HepG2 (cell line): ENCODE measurements around the gene PMM2. TPM values are rescaled to one million over a fixed set of nuclear protein-coding genes. Genes with fewer than 3 reads are reported as not detected.

Experiments used
- CAMTA2 ChIP-seq: sonication (generic); formaldehyde crosslinking; IDR thresholded peaks from 2 replicates; pipeline ENCODE4 v1.4.0; 2020; ENCODE audit warnings: mild to moderate bottlenecking, missing genetic modification reagents, borderline replicate concordance
- CCDC6 ChIP-seq: sonication (generic); formaldehyde crosslinking; IDR thresholded peaks from 2 replicates; pipeline ENCODE4 v1.8.1; 2022; ENCODE audit warnings: mild to moderate bottlenecking, missing genetic modification reagents, moderate library complexity
- GLI4 ChIP-seq: sonication (generic); formaldehyde crosslinking; IDR thresholded peaks from 2 replicates; pipeline ENCODE4 v1.5.1; 2020; ENCODE audit warnings: missing genetic modification reagents, mild to moderate bottlenecking, moderate library complexity, borderline replicate concordance
- HNF4G ChIP-seq, 2 experiments: sonication (generic) in 1 of 2; formaldehyde crosslinking in 1 of 2; IDR thresholded peaks; 2 replicates each; pipeline versions ENCODE4 v1.4.0 to v1.6.1; 2011 to 2020; ENCODE audit warnings: borderline replicate concordance in 2 of 2, low read depth in 2 of 2, mild to moderate bottlenecking in 2 of 2, low read length in 1 of 2, missing genetic modification reagents in 1 of 2, moderate library complexity in 1 of 2
- KMT2A ChIP-seq: sonication (generic); formaldehyde crosslinking; IDR thresholded peaks from 2 replicates; pipeline ENCODE4 v1.4.0; 2020; ENCODE audit warnings: missing genetic modification reagents
- MED8 ChIP-seq: sonication (generic); formaldehyde crosslinking; IDR thresholded peaks from 2 replicates; pipeline ENCODE4 v1.8.1; 2023; ENCODE audit warnings: mild to moderate bottlenecking, missing genetic modification reagents; ENCODE audit not compliant: insufficient replicate concordance
- NFYC ChIP-seq: IDR thresholded peaks from 2 replicates; pipeline ENCODE4 v1.6.1; 2016; ENCODE audit warnings: missing genetic modification reagents, missing compliant biosample characterization
- PHF8 ChIP-seq: sonication (generic); formaldehyde crosslinking; IDR thresholded peaks from 2 replicates; pipeline ENCODE4 v1.5.0; 2020; ENCODE audit warnings: missing genetic modification reagents
- RAD21 ChIP-seq: fragments of 450-650 bp; formaldehyde crosslinking; IDR thresholded peaks from 2 replicates; pipeline ENCODE4 v1.5.0; 2020; ENCODE audit warnings: mild to moderate bottlenecking
- TMF1 ChIP-seq: sonication (generic); formaldehyde crosslinking; IDR thresholded peaks from 2 replicates; pipeline ENCODE4 v1.8.1; 2022; ENCODE audit warnings: low read depth, missing genetic modification reagents
- ZFX ChIP-seq: sonication (generic); formaldehyde crosslinking; IDR thresholded peaks from 2 replicates; pipeline ENCODE4 v1.4.0; 2020; ENCODE audit warnings: mild to moderate bottlenecking, low read depth, missing genetic modification reagents, moderate library complexity
- ZNF143 ChIP-seq: sonication (generic); formaldehyde crosslinking; IDR thresholded peaks from 2 replicates; pipeline ENCODE4 v1.4.0; 2020; ENCODE audit warnings: missing genetic modification reagents
- ZNF329 ChIP-seq: sonication (generic); formaldehyde crosslinking; IDR thresholded peaks from 2 replicates; pipeline ENCODE4 v1.9.0; 2021; ENCODE audit warnings: low read depth, mild to moderate bottlenecking, missing genetic modification reagents
- ZNF33B ChIP-seq: sonication (generic); formaldehyde crosslinking; IDR thresholded peaks from 2 replicates; pipeline ENCODE4 v1.5.1; 2020; ENCODE audit warnings: mild to moderate bottlenecking, missing genetic modification reagents
- ZNF343 ChIP-seq: sonication (generic); formaldehyde crosslinking; IDR thresholded peaks from 2 replicates; pipeline ENCODE4 v1.4.0; 2020; ENCODE audit warnings: mild to moderate bottlenecking, missing genetic modification reagents
- ZNF354B ChIP-seq: sonication (generic); formaldehyde crosslinking; IDR thresholded peaks from 2 replicates; pipeline ENCODE4 v1.8.0; 2022; ENCODE audit warnings: mild to moderate bottlenecking, missing genetic modification reagents
- ZNF7 ChIP-seq: IDR thresholded peaks from 2 replicates; pipeline ENCODE4 v1.6.1; 2016; ENCODE audit warnings: missing biosample characterization, missing genetic modification reagents
- ZNF775 ChIP-seq: sonication (generic); formaldehyde crosslinking; IDR thresholded peaks from 2 replicates; pipeline ENCODE4 v1.4.0; 2020; ENCODE audit warnings: missing genetic modification reagents, mild to moderate bottlenecking, moderate library complexity, borderline replicate concordance
- ZNF788 ChIP-seq: sonication (generic); formaldehyde crosslinking; IDR thresholded peaks from 2 replicates; pipeline ENCODE4 v1.5.0; 2020; ENCODE audit warnings: mild to moderate bottlenecking, missing genetic modification reagents, borderline replicate concordance
- ZNF83 ChIP-seq: sonication (generic); formaldehyde crosslinking; IDR thresholded peaks from 2 replicates; pipeline ENCODE4 v1.4.0; 2020; ENCODE audit warnings: missing genetic modification reagents, mild to moderate bottlenecking, borderline replicate concordance
- ZNF839 ChIP-seq: sonication (generic); formaldehyde crosslinking; IDR thresholded peaks from 2 replicates; pipeline ENCODE4 v1.4.0; 2020; ENCODE audit warnings: missing genetic modification reagents, mild to moderate bottlenecking, borderline replicate concordance
- polyA plus RNA-seq, 8 experiments: library from polyadenylated mRNA; depleted of rRNA in 3 of 8; stranded (reverse) in 7 of 8; unstranded in 1 of 8; fragments of >200 nt; fragmentation: Illumina TruSeq in 4 of 8; extraction: Trizol in 4 of 8; gene quantifications; 2 replicates each; pipeline versions ENCODE4 v1.2.1 to v1.2.3, GENCODE V29; 2011 to 2016; ENCODE audit warnings: low read depth in 4 of 8, missing spikeins in 1 of 8, mixed read lengths in 1 of 8; ENCODE audit not compliant: insufficient read depth in 1 of 8
- total RNA-seq, 5 experiments: library from RNA; depleted of rRNA; stranded (reverse); fragments of >200 nt; fragmentation: Illumina TruSeq; extraction: Trizol; gene quantifications; 2 replicates each; pipeline ENCODE4 v1.2.3, GENCODE V29; 2016; ENCODE audit warnings: low read depth in 1 of 5
- TF ChIP-seq, protein P1 (sequence below): sonication (generic); formaldehyde crosslinking; conservative IDR thresholded peaks from 2 replicates; pipeline ENCODE4 v1.8.0; 2022; ENCODE audit warnings: mild to moderate bottlenecking, moderate library complexity, missing genetic modification reagents
- TF ChIP-seq, protein P2 (sequence below): sonication (generic); formaldehyde crosslinking; IDR thresholded peaks from 2 replicates; pipeline ENCODE4 v1.4.0; 2020; ENCODE audit warnings: missing genetic modification reagents
- TF ChIP-seq, protein P3 (sequence below): sonication (generic); formaldehyde crosslinking; IDR thresholded peaks from 2 replicates; pipeline ENCODE4 v1.8.1; 2023; ENCODE audit warnings: mild to moderate bottlenecking, moderate library complexity, missing genetic modification reagents
- TF ChIP-seq, protein P4 (sequence below): sonication (generic); formaldehyde crosslinking; IDR thresholded peaks from 2 replicates; pipeline ENCODE4 v1.4.0; 2020; ENCODE audit warnings: missing genetic modification reagents, borderline replicate concordance

PMM2 gene
- total and polyA plus RNA-seq, 2 of the 13 experiments (the other 11 are each of a cell fraction or from before 2014, with no cell fraction given): 52.2 to 93.7 TPM

DNA sequence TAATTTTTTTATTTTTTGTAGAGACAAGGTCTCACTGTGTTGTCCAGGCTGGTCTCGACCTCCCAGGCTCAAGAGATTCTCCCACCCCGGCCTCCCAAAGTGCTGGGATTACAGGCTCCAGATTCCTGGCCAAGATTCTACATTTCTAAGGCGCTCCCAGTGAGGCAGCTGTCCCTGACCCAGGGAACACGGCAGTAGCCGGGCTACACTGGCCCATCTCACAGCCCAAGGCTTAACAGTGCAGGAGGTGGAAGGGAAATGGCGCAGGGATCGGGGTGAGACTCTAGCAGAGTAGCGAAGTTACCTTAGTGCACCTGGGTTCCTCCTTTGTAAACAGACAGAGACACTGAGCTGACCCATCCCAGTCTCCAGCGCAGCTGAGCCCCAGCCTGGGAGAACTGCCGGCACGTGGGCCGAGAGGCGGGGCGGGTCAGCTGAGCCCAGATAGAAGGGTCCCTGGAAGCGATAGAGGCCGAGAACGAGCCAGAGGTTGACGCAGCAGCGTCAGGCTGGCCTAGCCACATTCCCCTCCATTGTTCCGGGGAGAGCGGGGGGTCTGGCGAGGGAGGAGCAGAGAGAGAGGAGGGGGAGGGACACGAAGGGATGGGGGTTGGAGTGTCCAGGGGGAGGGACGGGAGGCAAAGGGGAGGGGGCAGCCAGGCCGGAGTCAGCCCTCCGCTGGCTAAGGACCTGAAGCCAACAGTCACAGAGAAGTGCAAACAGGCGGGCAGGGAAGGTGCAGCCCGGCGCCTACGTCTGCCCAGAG is 68.7 kb downstream of the PMM2 start (continued):
- TF ChIP-seq MED8 (CRISPR knock-in tag) (no peak), GLI4 (CRISPR knock-in tag) (no peak), ZNF788 (CRISPR knock-in tag) (peak; percentile 79; the same call in 1 of the 2 replicates), ZNF354B (no peak), CCDC6 (CRISPR knock-in tag) (peak; percentile 65; the same call in 1 of the 2 replicates), ZNF33B (CRISPR knock-in tag) (no peak), PHF8 (peak; percentile 61), ZNF839 (CRISPR knock-in tag) (no peak), NFYC (0 out of 2 replicates have a peak, but pooled peaks have one; percentile 32), RAD21 (CRISPR knock-in tag) (peak; percentile 12; the same call in 1 of the 2 replicates), ZNF343 (no peak; the same call in 1 of the 2 replicates), ZNF7 (CRISPR knock-in tag) (0 out of 2 replicates have a peak, but pooled peaks have one; percentile 30), ZFX (CRISPR knock-in tag) (peak; percentile 82), ZNF143 (no peak), KMT2A (CRISPR knock-in tag) (peak; percentile 87; the same call in 1 of the 2 replicates), ZNF775 (no peak), HNF4G (IDR thresholded peaks at IDR 0.05; ENCODE audit: borderline replicate concordance, low read depth, low read length) (no peak), HNF4G (CRISPR knock-in tag; IDR thresholded peaks at IDR 0.05; ENCODE audit: borderline replicate concordance, low read depth) (0 out of 2 replicates have a peak, but pooled peaks have one; percentile 48), TMF1 (CRISPR knock-in tag) (no peak), ZNF83 (CRISPR knock-in tag) (no peak), CAMTA2 (no peak), ZNF329 (CRISPR knock-in tag) (no peak)
- TF ChIP-seq, protein P1, sequence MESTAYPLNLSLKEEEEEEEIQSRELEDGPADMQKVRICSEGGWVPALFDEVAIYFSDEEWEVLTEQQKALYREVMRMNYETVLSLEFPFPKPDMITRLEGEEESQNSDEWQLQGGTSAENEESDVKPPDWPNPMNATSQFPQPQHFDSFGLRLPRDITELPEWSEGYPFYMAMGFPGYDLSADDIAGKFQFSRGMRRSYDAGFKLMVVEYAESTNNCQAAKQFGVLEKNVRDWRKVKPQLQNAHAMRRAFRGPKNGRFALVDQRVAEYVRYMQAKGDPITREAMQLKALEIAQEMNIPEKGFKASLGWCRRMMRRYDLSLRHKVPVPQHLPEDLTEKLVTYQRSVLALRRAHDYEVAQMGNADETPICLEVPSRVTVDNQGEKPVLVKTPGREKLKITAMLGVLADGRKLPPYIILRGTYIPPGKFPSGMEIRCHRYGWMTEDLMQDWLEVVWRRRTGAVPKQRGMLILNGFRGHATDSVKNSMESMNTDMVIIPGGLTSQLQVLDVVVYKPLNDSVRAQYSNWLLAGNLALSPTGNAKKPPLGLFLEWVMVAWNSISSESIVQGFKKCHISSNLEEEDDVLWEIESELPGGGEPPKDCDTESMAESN (CRISPR knock-in tag): peak; percentile 93
- TF ChIP-seq, protein P2, sequence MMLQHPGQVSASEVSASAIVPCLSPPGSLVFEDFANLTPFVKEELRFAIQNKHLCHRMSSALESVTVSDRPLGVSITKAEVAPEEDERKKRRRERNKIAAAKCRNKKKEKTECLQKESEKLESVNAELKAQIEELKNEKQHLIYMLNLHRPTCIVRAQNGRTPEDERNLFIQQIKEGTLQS: no peak
- TF ChIP-seq, protein P3, sequence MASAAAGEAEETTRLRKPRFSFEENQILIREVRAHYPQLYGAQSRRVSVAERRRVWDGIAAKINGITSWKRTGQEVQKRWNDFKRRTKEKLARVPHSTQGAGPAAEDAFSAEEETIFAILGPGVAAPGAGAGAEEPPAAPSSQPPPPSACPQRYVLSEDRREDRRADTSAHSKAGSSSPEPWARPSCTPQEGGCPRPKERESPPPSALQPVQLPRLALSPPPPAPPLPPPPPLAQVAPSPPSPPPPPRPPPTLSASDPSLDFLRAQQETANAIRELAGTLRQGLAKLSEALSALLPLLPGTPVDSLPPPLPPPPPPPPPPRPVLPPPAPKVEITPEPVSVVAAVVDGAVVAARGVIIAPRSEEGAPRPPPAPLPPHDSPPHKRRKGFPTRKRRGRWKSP (CRISPR knock-in tag): peak; percentile 85
- TF ChIP-seq, protein P4, sequence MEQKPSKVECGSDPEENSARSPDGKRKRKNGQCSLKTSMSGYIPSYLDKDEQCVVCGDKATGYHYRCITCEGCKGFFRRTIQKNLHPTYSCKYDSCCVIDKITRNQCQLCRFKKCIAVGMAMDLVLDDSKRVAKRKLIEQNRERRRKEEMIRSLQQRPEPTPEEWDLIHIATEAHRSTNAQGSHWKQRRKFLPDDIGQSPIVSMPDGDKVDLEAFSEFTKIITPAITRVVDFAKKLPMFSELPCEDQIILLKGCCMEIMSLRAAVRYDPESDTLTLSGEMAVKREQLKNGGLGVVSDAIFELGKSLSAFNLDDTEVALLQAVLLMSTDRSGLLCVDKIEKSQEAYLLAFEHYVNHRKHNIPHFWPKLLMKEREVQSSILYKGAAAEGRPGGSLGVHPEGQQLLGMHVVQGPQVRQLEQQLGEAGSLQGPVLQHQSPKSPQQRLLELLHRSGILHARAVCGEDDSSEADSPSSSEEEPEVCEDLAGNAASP (CRISPR knock-in tag): peak; percentile 77
